Endodermal cell (in vitro differentiated cells): ENCODE results near the gene RBM28. TPM values are rescaled to one million over a fixed set of nuclear protein-coding genes. Genes with fewer than 3 reads are reported as not detected.

Experiments used
- DNase-seq: peaks from one replicate; pipeline ENCODE4 v3.0.0-alpha.2; 2017
- H3K27ac ChIP-seq: 2 replicates; pipeline ENCODE4 v1.5.1; 2013; ENCODE audit warnings: mild to moderate bottlenecking, low read depth, low read length, moderate library complexity
- H3K27me3 ChIP-seq: 2 replicates; pipeline ENCODE4 v1.6.1; 2013; ENCODE audit warnings: mild to moderate bottlenecking, low read length, moderate library complexity; ENCODE audit not compliant: insufficient read depth, control insufficient read depth, poor library complexity, severe bottlenecking
- H3K36me3 ChIP-seq: 2 replicates; pipeline ENCODE4 v1.7.0; 2013; ENCODE audit warnings: mild to moderate bottlenecking, low read length, moderate library complexity; ENCODE audit not compliant: control insufficient read depth, insufficient read depth
- H3K4me1 ChIP-seq: one replicate; pipeline ENCODE4 v1.7.0; 2013; ENCODE audit warnings: low read length; ENCODE audit not compliant: control insufficient read depth, insufficient read depth
- H3K4me3 ChIP-seq: 2 replicates; pipeline ENCODE4 v1.5.1; 2013; ENCODE audit warnings: mild to moderate bottlenecking, low read length, moderate library complexity
- H3K9ac ChIP-seq: 2 replicates; pipeline ENCODE4 v1.6.1; 2013; ENCODE audit warnings: mild to moderate bottlenecking, low read length, moderate library complexity; ENCODE audit not compliant: poor library complexity, severe bottlenecking; ENCODE audit errors: extremely low read depth
- H3K9me3 ChIP-seq: 2 replicates; pipeline ENCODE4 v1.6.1; 2013; ENCODE audit warnings: mild to moderate bottlenecking, low read length, moderate library complexity; ENCODE audit not compliant: control insufficient read depth
- H3K27ac Mint-ChIP-seq: 2 replicates; pipeline ENCODE4 v1.8.0; 2020; ENCODE audit warnings: mixed read lengths
- H3K27me3 Mint-ChIP-seq: 2 replicates; pipeline ENCODE4 v1.8.0; 2021; ENCODE audit warnings: mild to moderate bottlenecking, mixed read lengths; ENCODE audit not compliant: insufficient read depth
- H3K36me3 Mint-ChIP-seq: 2 replicates; pipeline ENCODE4 v1.8.0; 2020; ENCODE audit warnings: low read depth, mixed read lengths
- H3K4me1 Mint-ChIP-seq: 2 replicates; pipeline ENCODE4 v1.8.0; 2020; ENCODE audit warnings: mixed read lengths
- H3K4me3 Mint-ChIP-seq: 2 replicates; pipeline ENCODE4 v1.8.0; 2020; ENCODE audit warnings: mild to moderate bottlenecking, moderate library complexity, mixed read lengths
- H3K9me3 Mint-ChIP-seq: 2 replicates; pipeline ENCODE4 v1.8.0; 2020; ENCODE audit warnings: mild to moderate bottlenecking, mixed read lengths
- WGBS, 2 experiments: methylation state at CpG; one replicate each; pipeline versions ENCODE4 v1.1.5 to v1.1.7; 2013; ENCODE audit warnings: missing lambda C conversion rate in 2 of 2, mixed read lengths in 1 of 2; ENCODE audit not compliant: insufficient coverage in 1 of 2, insufficient read length in 1 of 2; 5-methylcytosine and 5-hydroxymethylcytosine counted together
- total RNA-seq, 2 donors: library from RNA; stranded (reverse); fragmentation: NEBNext Ultra II Directional in 1 of 2; extraction: Animal tissue kit (Norgen Biotek cat#: 25700) in 1 of 2; gene quantifications; 2 replicates in 1 of 2; 3 replicates in 1 of 2; pipeline ENCODE4 v1.2.1, GENCODE V29; 2021
- TF ChIP-seq, protein P1 (sequence below): fragments of 200-600 bp; sonication (generic); conservative IDR thresholded peaks from 2 replicates; pipeline ENCODE4 v1.5.0; 2021; ENCODE audit warnings: antibody characterized with exemption, mild to moderate bottlenecking

The RBM28 gene
- total RNA-seq, 2 donors from 2014 or later, result 60.1 to 60.9 TPM

DNA sequence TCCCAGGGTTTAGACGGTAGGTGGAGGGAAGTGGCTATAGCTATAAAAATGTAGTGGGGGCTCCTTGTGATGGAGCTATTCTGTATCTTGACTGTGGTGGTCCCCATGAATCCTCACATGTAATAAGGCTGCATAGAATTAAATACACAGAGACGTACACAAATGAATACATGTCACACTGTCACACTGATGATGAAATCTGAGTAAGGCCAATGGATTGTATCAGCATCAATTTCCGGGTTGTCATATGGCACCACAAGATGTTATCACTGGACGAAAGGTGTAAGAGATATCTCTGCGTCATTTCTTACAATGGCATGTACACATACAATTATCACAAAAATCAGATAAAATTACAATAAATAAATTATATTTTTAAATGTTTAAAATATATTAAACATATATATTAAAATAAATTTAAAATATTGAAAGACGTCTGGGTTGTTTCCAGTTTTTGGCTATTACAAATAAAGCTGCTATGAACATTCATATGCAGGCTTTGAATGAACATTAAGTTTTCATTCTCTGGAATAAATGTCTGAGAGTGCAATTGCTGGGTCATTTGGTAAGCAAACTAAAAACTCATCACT lies 64.5 kb downstream of the RBM28 start:
- no peaks in the 10 kb centered on the region for H3K36me3 ChIP-seq
- H3K36me3 Mint-ChIP-seq, result peaks cover 22% of the 10 kb centered on the region
- WGBS, 2 experiments, result 86 to 95% methylated on average over 2 to 6 of the region's 6 CpGs
- no peak overlapping the region for H3K4me3 Mint-ChIP-seq
- H3K4me3 ChIP-seq, result no peak overlapping the region
- no peak for DNase-seq
- H3K9me3 ChIP-seq, result peaks cover 20% of the 10 kb centered on the region
- peaks cover 17% of the 10 kb centered on the region for H3K27me3 Mint-ChIP-seq
- peaks cover 42% of the 10 kb centered on the region for H3K9me3 Mint-ChIP-seq
- H3K4me1 Mint-ChIP-seq, result no peaks in the 10 kb centered on the region
- no peak overlapping the region for H3K27ac Mint-ChIP-seq
- no peaks in the 10 kb centered on the region for H3K4me1 ChIP-seq
- TF ChIP-seq, protein P1, sequence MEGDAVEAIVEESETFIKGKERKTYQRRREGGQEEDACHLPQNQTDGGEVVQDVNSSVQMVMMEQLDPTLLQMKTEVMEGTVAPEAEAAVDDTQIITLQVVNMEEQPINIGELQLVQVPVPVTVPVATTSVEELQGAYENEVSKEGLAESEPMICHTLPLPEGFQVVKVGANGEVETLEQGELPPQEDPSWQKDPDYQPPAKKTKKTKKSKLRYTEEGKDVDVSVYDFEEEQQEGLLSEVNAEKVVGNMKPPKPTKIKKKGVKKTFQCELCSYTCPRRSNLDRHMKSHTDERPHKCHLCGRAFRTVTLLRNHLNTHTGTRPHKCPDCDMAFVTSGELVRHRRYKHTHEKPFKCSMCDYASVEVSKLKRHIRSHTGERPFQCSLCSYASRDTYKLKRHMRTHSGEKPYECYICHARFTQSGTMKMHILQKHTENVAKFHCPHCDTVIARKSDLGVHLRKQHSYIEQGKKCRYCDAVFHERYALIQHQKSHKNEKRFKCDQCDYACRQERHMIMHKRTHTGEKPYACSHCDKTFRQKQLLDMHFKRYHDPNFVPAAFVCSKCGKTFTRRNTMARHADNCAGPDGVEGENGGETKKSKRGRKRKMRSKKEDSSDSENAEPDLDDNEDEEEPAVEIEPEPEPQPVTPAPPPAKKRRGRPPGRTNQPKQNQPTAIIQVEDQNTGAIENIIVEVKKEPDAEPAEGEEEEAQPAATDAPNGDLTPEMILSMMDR, result no peak
- no peak overlapping the region for H3K9ac ChIP-seq
- no peak overlapping the region for H3K27ac ChIP-seq
- H3K27me3 ChIP-seq, result no peaks in the 10 kb centered on the region

DNA sequence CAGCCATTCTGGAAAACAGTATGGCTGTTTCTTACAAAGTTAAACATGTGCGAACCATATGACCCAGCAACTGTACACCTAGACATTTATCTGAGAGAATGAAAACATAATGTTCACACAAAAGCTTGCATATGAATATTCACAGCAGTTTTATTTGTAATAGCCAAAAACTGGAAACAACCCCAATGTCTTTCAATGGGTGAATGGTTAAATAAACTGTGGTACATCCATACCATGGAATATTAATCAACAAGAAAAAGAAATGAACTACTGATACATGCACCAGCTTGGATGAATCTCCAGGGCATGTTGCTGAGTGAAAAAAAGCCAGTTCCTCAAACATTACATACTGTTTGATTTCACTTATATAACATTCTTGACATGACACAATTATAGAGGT lies 65.3 kb downstream of the RBM28 start:
- Mint-ChIP-seq H3K4me3 (no peak overlapping the region), H3K27me3 (peaks cover 23% of the 10 kb centered on the region), H3K9me3 (peaks cover 42% of the 10 kb centered on the region), H3K4me1 (peaks cover 2% of the 10 kb centered on the region), H3K27ac (no peak overlapping the region), H3K36me3 (peaks cover 22% of the 10 kb centered on the region)
- Histone ChIP-seq H3K4me1 (no peaks in the 10 kb centered on the region), H3K9me3 (peaks cover 20% of the 10 kb centered on the region), H3K36me3 (no peaks in the 10 kb centered on the region), H3K27me3 (no peaks in the 10 kb centered on the region), H3K27ac (no peak overlapping the region), H3K9ac (no peak overlapping the region), H3K4me3 (no peak overlapping the region)
- no peak for DNase-seq
- TF ChIP-seq, protein P1, result no peak
- 91% methylated on average over 1 of the region's 1 CpG; no CpG with 5 or more reads in 1 of the 2 experiments for WGBS, 2 experiments

DNA sequence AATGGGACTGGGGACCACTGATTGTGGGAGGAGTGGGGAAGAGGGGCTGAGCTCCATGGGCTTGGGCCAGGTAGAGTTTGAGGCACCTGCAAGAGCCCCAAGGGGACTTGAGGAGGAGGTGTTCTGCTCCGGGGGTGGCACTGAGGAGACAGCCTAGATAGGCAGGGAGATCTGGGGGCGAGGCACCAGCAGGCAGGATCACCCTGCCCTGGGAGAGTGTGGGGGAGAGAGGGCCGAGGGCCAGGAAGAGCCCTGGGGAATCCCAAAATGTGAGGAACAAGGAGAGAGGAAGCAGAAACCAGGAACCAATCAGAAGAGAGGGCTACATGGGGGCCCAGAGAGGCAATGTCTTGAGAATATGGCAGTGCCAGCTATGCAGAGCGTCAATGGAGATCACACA lies 68.0 kb downstream of the RBM28 start:
- peaks cover 6% of the 10 kb centered on the region for H3K4me1 Mint-ChIP-seq
- peaks cover 12% of the 10 kb centered on the region for H3K36me3 Mint-ChIP-seq
- H3K9me3 Mint-ChIP-seq, result peaks cover 26% of the 10 kb centered on the region
- H3K9ac ChIP-seq, result no peak overlapping the region
- no peaks in the 10 kb centered on the region for H3K4me1 ChIP-seq
- H3K4me3 ChIP-seq, result no peak overlapping the region
- no peak for DNase-seq
- peaks cover 10% of the 10 kb centered on the region for H3K9me3 ChIP-seq
- H3K27ac Mint-ChIP-seq, result no peak overlapping the region
- H3K27ac ChIP-seq, result no peak overlapping the region
- TF ChIP-seq, protein P1, result no peak
- no peak overlapping the region for H3K4me3 Mint-ChIP-seq
- peaks cover 34% of the 10 kb centered on the region for H3K27me3 Mint-ChIP-seq
- no peaks in the 10 kb centered on the region for H3K27me3 ChIP-seq
- WGBS, 2 experiments, result 87 to 89% methylated on average over 3 to 4 of the region's 4 CpGs
- H3K36me3 ChIP-seq, result no peaks in the 10 kb centered on the region
